ENCODE results near the gene OPCML.

The OPCML gene

GRCh38 chr11:132501356-132501755, 1030.9 kb downstream of the OPCML start:
- no peak for DNase-seq

GRCh38 chr11:132499661-132500060, 1032.6 kb downstream of the OPCML start:
- DNase-seq = no peak

GRCh38 chr11:132496341-132496740, 1036.0 kb downstream of the OPCML start:
- DNase-seq = no peak

- no peak for DNase-seq
Measured at GRCh38 chr11:132493801-132494200, 1038.5 kb downstream of the OPCML start.

GRCh38 chr11:132490978-132491377, 1041.3 kb downstream of the OPCML start:
- DNase-seq = no peak

- DNase-seq = no peak
Measured at GRCh38 chr11:132486060-132486459, 1046.2 kb downstream of the OPCML start.

- no peak for DNase-seq
Measured at GRCh38 chr11:132475026-132475425, 1057.3 kb downstream of the OPCML start.

GRCh38 chr11:132472411-132473172, 1059.7 kb downstream of the OPCML start:
- no peak for DNase-seq

- no peak for DNase-seq
Measured at GRCh38 chr11:132471466-132471865, 1060.8 kb downstream of the OPCML start.

- no peak for DNase-seq
Measured at GRCh38 chr11:132466983-132467382, 1065.3 kb downstream of the OPCML start.

GRCh38 chr11:132464939-132465338, 1067.4 kb downstream of the OPCML start:
- DNase-seq = no peak

GRCh38 chr11:132464003-132464342, 1068.3 kb downstream of the OPCML start:
- DNase-seq = no peak

GRCh38 chr11:132463295-132464002, 1068.9 kb downstream of the OPCML start:
- DNase-seq = no peak

- no peak for DNase-seq
Measured at GRCh38 chr11:132459736-132460135, 1072.6 kb downstream of the OPCML start.

GRCh38 chr11:132457445-132457844, 1074.9 kb downstream of the OPCML start:
- DNase-seq = no peak

GRCh38 chr11:132456751-132457328, 1075.5 kb downstream of the OPCML start:
- no peak for DNase-seq

GRCh38 chr11:132455044-132455443, 1077.3 kb downstream of the OPCML start:
- DNase-seq = no peak

GRCh38 chr11:132453406-132453805, 1078.9 kb downstream of the OPCML start:
- DNase-seq = no peak

- no peak for DNase-seq
Measured at GRCh38 chr11:132452616-132453015, 1079.7 kb downstream of the OPCML start.

- DNase-seq = no peak
Measured at GRCh38 chr11:132451942-132452601, 1080.2 kb downstream of the OPCML start.

GRCh38 chr11:132450631-132451030, 1081.7 kb downstream of the OPCML start:
- no peak for DNase-seq

- no peak for DNase-seq
Measured at GRCh38 chr11:132448334-132448995, 1083.8 kb downstream of the OPCML start.

- DNase-seq = no peak
Measured at GRCh38 chr11:132447761-132448160, 1084.5 kb downstream of the OPCML start.

Data from NCI-H446 (cell line).